H9 (cell line): ENCODE data around the gene ADM. TPM values are rescaled to one million over a fixed set of nuclear protein-coding genes. Genes with fewer than 3 reads are reported as not detected.
A peak's percentile ranks its signal among the peaks of the same experiment; 100 is the strongest.

Experiments
- DNase-seq: peaks from one replicate; pipeline ENCODE4 v3.0.0-alpha.2; 2017
- H2AFZ ChIP-seq: one replicate; pipeline ENCODE4 v1.6.1; 2013; ENCODE audit warnings: mild to moderate bottlenecking, low read length, control low read depth, moderate library complexity
- H2AK5ac ChIP-seq: 2 replicates; pipeline ENCODE4 v1.6.1; 2013; ENCODE audit warnings: low read length, control low read depth, mixed read lengths; ENCODE audit not compliant: insufficient read length
- H2BK120ac ChIP-seq: one replicate; pipeline ENCODE4 v1.6.1; 2013; ENCODE audit warnings: low read depth, mild to moderate bottlenecking, low read length, control low read depth, inconsistent platforms; ENCODE audit not compliant: poor library complexity, severe bottlenecking
- H2BK12ac ChIP-seq: 2 replicates; pipeline ENCODE4 v1.6.1; 2013; ENCODE audit warnings: low read length, control low read depth, mixed read lengths, low read depth; ENCODE audit not compliant: insufficient read length
- H2BK15ac ChIP-seq: 2 replicates; pipeline ENCODE4 v1.6.1; 2013; ENCODE audit warnings: low read depth, low read length, control low read depth
- H2BK20ac ChIP-seq: one replicate; pipeline ENCODE4 v1.6.1; 2013; ENCODE audit warnings: low read depth, mild to moderate bottlenecking, low read length, control low read depth, inconsistent platforms; ENCODE audit not compliant: poor library complexity, severe bottlenecking
- H2BK5ac ChIP-seq: 2 replicates; pipeline ENCODE4 v1.6.1; 2013; ENCODE audit warnings: low read length, control low read depth, mixed read lengths; ENCODE audit not compliant: insufficient read length
- H3K14ac ChIP-seq: 2 replicates; pipeline ENCODE4 v1.6.1; 2013; ENCODE audit warnings: low read length, control low read depth; ENCODE audit not compliant: insufficient read depth
- H3K18ac ChIP-seq: 2 replicates; pipeline ENCODE4 v1.6.1; 2013; ENCODE audit warnings: low read depth, mild to moderate bottlenecking, mixed read lengths, low read length, control low read depth; ENCODE audit not compliant: insufficient read length
- H3K23ac ChIP-seq: 2 replicates; pipeline ENCODE4 v1.6.1; 2013; ENCODE audit warnings: low read length, control low read depth, mixed read lengths, low read depth; ENCODE audit not compliant: insufficient read length
- H3K23me2 ChIP-seq: 2 replicates; pipeline ENCODE4 v1.6.1; 2013; ENCODE audit warnings: low read depth, mild to moderate bottlenecking, mixed read lengths, low read length, control low read depth; ENCODE audit not compliant: insufficient read length, poor library complexity, severe bottlenecking
- H3K27ac ChIP-seq: 2 replicates; pipeline ENCODE4 v1.5.1; 2013; ENCODE audit warnings: low read length, control low read depth, mixed read lengths, low read depth; ENCODE audit not compliant: insufficient read length
- H3K27me3 ChIP-seq: 2 replicates; pipeline ENCODE4 v1.6.1; 2013; ENCODE audit warnings: low read length, control low read depth, inconsistent platforms; ENCODE audit not compliant: insufficient read depth
- H3K4ac ChIP-seq: 2 replicates; pipeline ENCODE4 v1.6.1; 2013; ENCODE audit warnings: low read depth, mild to moderate bottlenecking, control low read depth, inconsistent platforms, low read length, moderate library complexity
- H3K4me1 ChIP-seq: 2 replicates; pipeline ENCODE4 v1.6.1; 2013; ENCODE audit warnings: low read length, control low read depth, inconsistent platforms; ENCODE audit not compliant: insufficient read depth
- H3K4me2 ChIP-seq: 2 replicates; pipeline ENCODE4 v1.6.1; 2013; ENCODE audit warnings: low read length, control low read depth, mixed read lengths; ENCODE audit not compliant: insufficient read length, insufficient read depth
- H3K56ac ChIP-seq: 2 replicates; pipeline ENCODE4 v1.6.1; 2013; ENCODE audit warnings: low read depth, mild to moderate bottlenecking, mixed read lengths, low read length, control low read depth; ENCODE audit not compliant: insufficient read length
- H3K79me1 ChIP-seq: 2 replicates; pipeline ENCODE4 v1.6.1; 2013; ENCODE audit warnings: low read depth, mild to moderate bottlenecking, moderate library complexity, low read length, control low read depth, inconsistent platforms; ENCODE audit not compliant: insufficient read depth, poor library complexity, severe bottlenecking
- H3K79me2 ChIP-seq: 2 replicates; pipeline ENCODE4 v1.6.1; 2013; ENCODE audit warnings: low read length, control low read depth, inconsistent platforms; ENCODE audit not compliant: insufficient read depth
- H3K9ac ChIP-seq: 2 replicates; pipeline ENCODE4 v1.6.1; 2013; ENCODE audit warnings: low read length, control low read depth, mixed read lengths; ENCODE audit not compliant: insufficient read length; ENCODE audit errors: extremely low read depth
- H3K9me3 ChIP-seq: one replicate; pipeline ENCODE4 v1.6.1; 2013; ENCODE audit warnings: low read depth, low read length, inconsistent platforms; ENCODE audit not compliant: control insufficient read depth
- H3T11ph ChIP-seq: one replicate; pipeline ENCODE4 v1.6.1; 2013; ENCODE audit warnings: mild to moderate bottlenecking, low read length, control low read depth, inconsistent platforms
- H4K20me1 ChIP-seq: one replicate; pipeline ENCODE4 v1.6.1; 2013; ENCODE audit not compliant: control insufficient read depth, insufficient read length, insufficient read depth
- H4K5ac ChIP-seq: 2 replicates; pipeline ENCODE4 v1.6.1; 2013; ENCODE audit warnings: low read depth, mild to moderate bottlenecking, mixed read lengths, low read length, control low read depth; ENCODE audit not compliant: insufficient read length
- H4K8ac ChIP-seq: replicated peaks from 2 replicates; pipeline ENCODE4 v1.6.1; 2013; ENCODE audit warnings: low read length, control low read depth, mixed read lengths, low read depth; ENCODE audit not compliant: insufficient read length
- H4K91ac ChIP-seq: 2 replicates; pipeline ENCODE4 v1.6.1; 2013; ENCODE audit warnings: low read depth, mild to moderate bottlenecking, moderate library complexity, mixed read lengths, low read length, control low read depth; ENCODE audit not compliant: insufficient read length
- H3K27ac Mint-ChIP-seq, 3 experiments: 2 replicates in 2 of 3; 3 replicates in 1 of 3; pipeline ENCODE4 v1.8.0; 2020 to 2021; ENCODE audit warnings: mixed read lengths in 3 of 3, mild to moderate bottlenecking in 1 of 3, moderate library complexity in 1 of 3
- H3K27me3 Mint-ChIP-seq: 2 replicates; pipeline ENCODE4 v1.8.0; 2021; ENCODE audit warnings: low read depth, mild to moderate bottlenecking, moderate library complexity, mixed read lengths
- H3K36me3 Mint-ChIP-seq, 3 experiments: 2 replicates in 2 of 3; 3 replicates in 1 of 3; pipeline ENCODE4 v1.8.0; 2020 to 2021; ENCODE audit warnings: low read depth in 3 of 3, mixed read lengths in 3 of 3; ENCODE audit not compliant: insufficient read depth in 1 of 3
- H3K4me1 Mint-ChIP-seq, 2 experiments: 2 replicates each; pipeline ENCODE4 v1.8.0; 2020; ENCODE audit warnings: mixed read lengths in 2 of 2
- H3K4me3 Mint-ChIP-seq, 2 experiments: 2 replicates in 1 of 2; 3 replicates in 1 of 2; pipeline ENCODE4 v1.8.0; 2020 to 2021; ENCODE audit warnings: mild to moderate bottlenecking in 2 of 2, mixed read lengths in 2 of 2, moderate library complexity in 1 of 2
- H3K9me3 Mint-ChIP-seq, 2 experiments: 2 replicates in 1 of 2; 3 replicates in 1 of 2; pipeline ENCODE4 v1.8.0; 2020; ENCODE audit warnings: mild to moderate bottlenecking in 2 of 2, mixed read lengths in 2 of 2, moderate library complexity in 1 of 2
- CTCF ChIP-seq: fragments of 200-600 bp; sonication (generic); conservative IDR thresholded peaks from 3 replicates; pipeline ENCODE4 v1.8.0; 2021; ENCODE audit warnings: antibody characterized with exemption, mild to moderate bottlenecking
- WGBS: extraction: QIAGEN DNeasy Blood & Tissue Kit; methylation state at CpG from one replicate; pipeline ENCODE4 v1.1.7; 2013; ENCODE audit warnings: missing lambda C conversion rate, low lambda C conversion rate, mixed read lengths; ENCODE audit not compliant: insufficient read length; ENCODE audit errors: extremely low coverage; 5-methylcytosine and 5-hydroxymethylcytosine counted together
- total RNA-seq: library from RNA; stranded (reverse); gene quantifications from 2 replicates; pipeline ENCODE4 v1.2.1, GENCODE V29; 2021

Gene ADM
- total RNA-seq, 1 experiment from 2014 or later: 99.1 TPM

GRCh38 chr11:10323793-10324170 is 18.9 kb downstream of the ADM start:
- Histone ChIP-seq H4K5ac (no peak overlapping the region), H3K14ac (no peak overlapping the region), H3K9me3 (no peaks in the 10 kb centered on the region), H2AFZ (no peak overlapping the region), H3K23ac (no peak overlapping the region), H3K79me1 (no peaks in the 10 kb centered on the region), H2BK12ac (no peak overlapping the region), H2BK15ac (no peak overlapping the region), H3K23me2 (no peaks in the 10 kb centered on the region), H2AK5ac (no peak overlapping the region), H4K20me1 (no peaks in the 10 kb centered on the region), H3K4ac (no peak overlapping the region), H2BK5ac (no peak overlapping the region), H3K56ac (no peak overlapping the region), H3K9ac (no peak overlapping the region), H3K79me2 (no peaks in the 10 kb centered on the region), H3K4me2 (no peak overlapping the region), H3T11ph (no peak overlapping the region), H3K27ac (no peak overlapping the region), H3K27me3 (no peaks in the 10 kb centered on the region), H2BK20ac (no peak overlapping the region), H3K18ac (no peak overlapping the region), H3K4me1 (peaks cover 13% of the 10 kb centered on the region), H2BK120ac (no peak overlapping the region), H4K8ac (no peak overlapping the region), H4K91ac (no peak overlapping the region)
- Mint-ChIP-seq H3K27me3 (peaks cover 2% of the 10 kb centered on the region; the same call in 1 of the 2 replicates), H3K27ac (peak overlapping the region in 1 of 3 experiments; percentile 19; a peak in 2 of 7 replicates), H3K4me3 (no peak overlapping the region), H3K9me3 (no peaks in the 10 kb centered on the region; a peak in 1 of 5 replicates), H3K4me1 (peaks cover 33 to 59% of the 10 kb centered on the region in 2 experiments), H3K36me3 (no peaks in the 10 kb centered on the region; a peak in 2 of 7 replicates)
- no peak for DNase-seq
- no CpG with 5 or more reads among the region's 1 CpG for WGBS
- TF ChIP-seq CTCF: no peak
